HG03039 (cell line): ENCODE data around the gene RHO.
"Not testable (repeated sequence)": the region's sequence is repeated elsewhere in the genome, so short reads cannot be mapped to it uniquely, and the experiment has no call there.

Experiments used
- ATAC-seq: cut with Tn5 transposase; IDR thresholded peaks from one replicate; pipeline ENCODE4 v1.9.1; 2021; ENCODE audit warnings: mild to moderate bottlenecking, moderate library complexity; ENCODE audit not compliant: unreplicated experiment

Gene RHO

GRCh38 chr3:129542747-129543146, 14.3 kb downstream of the RHO start:
- no peak for ATAC-seq

DNA sequence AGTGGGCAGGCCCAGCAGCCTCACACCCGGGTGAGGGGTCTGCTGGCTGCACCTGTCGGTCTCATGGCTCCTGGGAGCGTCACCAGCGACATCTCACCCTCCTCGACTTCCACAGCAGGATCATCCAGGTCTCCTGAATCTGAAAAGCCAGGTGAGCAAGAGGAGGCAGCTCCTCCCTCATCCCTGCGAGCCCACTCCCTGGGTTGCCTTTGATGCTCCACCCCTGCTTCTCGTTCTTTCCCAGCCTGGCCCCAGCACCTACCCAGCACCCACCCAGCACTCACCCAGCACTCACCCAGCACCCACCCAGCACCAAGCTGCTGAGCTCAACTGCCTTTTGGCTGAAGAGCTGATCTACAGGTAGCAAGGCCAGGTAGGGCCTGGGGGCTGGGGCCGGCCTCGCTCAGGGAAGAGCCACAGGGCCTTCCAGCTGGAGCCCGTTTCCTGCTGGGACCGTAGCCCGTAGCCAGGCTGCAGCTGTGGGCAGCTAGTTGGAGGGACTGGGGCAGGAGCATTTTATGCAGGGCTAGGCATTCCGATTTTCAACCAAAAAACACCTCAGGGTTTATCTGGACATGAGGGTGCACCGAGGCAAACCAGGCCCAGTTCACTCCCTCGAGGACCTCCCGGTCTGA, 14.8 kb downstream of the RHO start, which contains the start of gene H1-8:
H1-8 (plus strand) TSS at position 20 of the 635 bp plus-strand sequence; CDS start at position 64, 44 bp downstream.
- ATAC-seq, result no peak

DNA sequence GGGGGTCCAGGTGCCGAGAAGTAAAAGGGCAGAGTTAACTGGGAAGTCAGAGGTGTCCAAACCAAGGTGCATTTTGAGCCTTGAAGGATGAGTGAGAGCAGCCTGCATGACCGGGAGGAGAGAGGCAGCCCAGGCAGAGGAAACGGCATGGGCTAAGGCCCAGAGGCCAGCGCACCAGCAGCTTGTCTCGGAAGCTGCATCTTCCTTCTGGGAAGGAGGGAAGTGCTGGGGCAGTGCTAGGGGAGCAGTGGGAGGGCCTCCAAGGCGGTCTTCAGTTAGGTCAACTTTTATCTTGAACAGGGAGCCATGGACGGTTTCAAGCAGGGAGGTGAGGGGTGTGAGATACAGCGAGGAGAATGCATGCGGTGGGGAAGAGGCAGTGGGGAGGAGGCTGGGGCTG, 15.6 kb downstream of the RHO start:
- ATAC-seq, result no peak

DNA sequence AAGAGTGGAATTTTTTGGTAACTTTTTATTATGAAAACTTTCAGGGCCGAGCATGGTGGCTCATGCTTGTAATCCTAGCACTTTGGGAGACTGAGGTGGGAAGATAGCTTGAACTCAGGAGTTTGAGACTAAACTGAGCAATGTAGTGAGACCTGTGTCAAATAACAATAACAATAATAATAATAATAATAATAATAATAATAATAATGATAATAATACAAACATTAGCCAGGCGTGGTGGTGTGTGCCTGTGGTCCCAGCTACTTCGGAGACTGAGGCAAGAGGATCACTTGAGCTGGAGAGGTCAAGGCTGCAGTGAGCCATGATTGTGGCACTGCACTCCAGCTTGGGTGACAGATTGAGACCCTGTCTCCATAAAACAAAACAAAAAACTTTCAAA, 17.5 kb downstream of the RHO start:
- ATAC-seq, result not testable (repeated sequence)

- ATAC-seq, result no peak
Observed at GRCh38 chr3:129547241-129547640, 18.8 kb downstream of the RHO start.

DNA sequence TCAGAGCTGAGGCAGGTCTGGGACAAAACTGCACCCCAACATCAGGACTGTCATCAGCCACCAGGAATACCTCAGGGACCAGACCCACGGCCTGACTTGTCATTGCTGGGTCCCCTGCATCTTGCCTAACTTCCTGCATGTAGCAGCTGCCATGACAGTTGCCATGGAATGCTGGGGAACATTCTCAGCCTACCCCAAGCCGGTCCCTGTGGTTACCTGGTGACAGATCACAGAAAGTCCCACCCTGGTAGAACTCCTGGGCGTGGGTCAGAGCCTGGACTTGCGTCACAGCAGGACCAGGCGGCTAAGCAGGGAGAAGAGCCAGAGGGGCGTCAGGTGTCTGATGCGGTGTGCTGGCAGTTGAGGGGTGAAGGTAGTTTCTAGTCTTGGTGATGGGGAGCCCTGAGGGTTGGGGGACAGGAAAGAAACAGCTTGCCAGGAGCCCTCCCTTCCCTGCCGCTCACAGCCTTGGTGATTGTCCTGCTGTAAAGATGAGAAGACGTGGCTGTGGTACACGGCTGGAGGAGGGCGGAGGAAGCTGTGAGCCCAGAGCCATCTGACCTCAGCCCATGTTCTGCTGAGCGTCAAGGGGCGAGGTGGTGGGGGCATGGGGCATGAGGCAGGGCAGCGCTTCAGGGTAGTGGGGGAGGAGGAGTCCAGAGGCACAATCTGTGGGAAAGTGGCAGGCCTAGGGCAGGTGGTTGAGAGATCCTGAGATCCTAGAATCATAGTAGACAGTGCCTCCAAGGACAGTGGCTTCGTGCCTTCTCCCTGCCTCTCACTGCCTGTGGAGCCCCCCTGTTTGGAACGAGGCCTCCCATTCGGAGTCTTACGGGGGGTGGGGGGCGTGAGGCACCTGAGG, 19.9 kb downstream of the RHO start:
- no peak for ATAC-seq

GRCh38 chr3:129549006-129549800, 20.8 kb downstream of the RHO start:
- ATAC-seq, result no peak

DNA sequence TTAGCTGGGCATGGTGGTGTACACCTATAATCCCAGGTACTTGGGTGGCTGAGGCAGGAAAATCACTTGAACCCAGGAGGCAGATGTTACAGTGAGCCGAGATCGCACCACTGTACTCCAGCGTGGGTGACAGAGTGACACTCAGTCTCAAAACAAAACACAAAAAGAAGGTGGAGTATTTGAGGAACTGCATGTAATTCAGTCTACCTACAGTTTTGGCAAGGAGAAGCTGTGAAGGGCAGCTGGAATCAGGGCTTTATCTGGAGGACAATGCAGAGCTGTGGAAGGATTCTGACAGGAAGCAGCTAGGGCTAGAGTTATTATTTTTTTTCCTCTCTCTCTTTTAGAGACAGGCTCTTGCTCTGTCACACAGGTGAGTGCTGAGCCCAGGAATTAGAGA, 21.4 kb downstream of the RHO start:
- no peak for ATAC-seq

- no peak for ATAC-seq
Observed at GRCh38 chr3:129552287-129553050, 24.0 kb downstream of the RHO start.

GRCh38 chr3:129553171-129553570, 24.7 kb downstream of the RHO start:
- ATAC-seq, result no peak

DNA sequence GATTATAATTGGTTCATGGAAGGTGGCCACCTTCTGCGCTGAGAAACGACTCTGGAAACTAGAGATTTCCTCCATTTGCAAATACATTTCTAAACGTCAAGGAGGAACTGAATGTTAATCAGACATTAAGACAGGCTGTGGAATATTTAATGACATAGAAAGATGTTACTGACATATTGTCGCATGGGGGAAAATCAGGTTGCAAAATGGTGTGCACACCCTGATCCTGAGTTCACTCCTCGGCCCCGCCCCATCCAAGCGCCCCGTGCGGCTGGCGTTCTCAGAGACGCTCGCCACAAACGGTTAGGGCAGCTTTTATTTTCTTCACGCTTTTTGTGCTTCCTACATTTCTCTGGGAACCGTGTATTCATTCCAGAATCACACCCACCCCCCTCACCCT, 25.3 kb downstream of the RHO start:
- ATAC-seq, result no peak

DNA sequence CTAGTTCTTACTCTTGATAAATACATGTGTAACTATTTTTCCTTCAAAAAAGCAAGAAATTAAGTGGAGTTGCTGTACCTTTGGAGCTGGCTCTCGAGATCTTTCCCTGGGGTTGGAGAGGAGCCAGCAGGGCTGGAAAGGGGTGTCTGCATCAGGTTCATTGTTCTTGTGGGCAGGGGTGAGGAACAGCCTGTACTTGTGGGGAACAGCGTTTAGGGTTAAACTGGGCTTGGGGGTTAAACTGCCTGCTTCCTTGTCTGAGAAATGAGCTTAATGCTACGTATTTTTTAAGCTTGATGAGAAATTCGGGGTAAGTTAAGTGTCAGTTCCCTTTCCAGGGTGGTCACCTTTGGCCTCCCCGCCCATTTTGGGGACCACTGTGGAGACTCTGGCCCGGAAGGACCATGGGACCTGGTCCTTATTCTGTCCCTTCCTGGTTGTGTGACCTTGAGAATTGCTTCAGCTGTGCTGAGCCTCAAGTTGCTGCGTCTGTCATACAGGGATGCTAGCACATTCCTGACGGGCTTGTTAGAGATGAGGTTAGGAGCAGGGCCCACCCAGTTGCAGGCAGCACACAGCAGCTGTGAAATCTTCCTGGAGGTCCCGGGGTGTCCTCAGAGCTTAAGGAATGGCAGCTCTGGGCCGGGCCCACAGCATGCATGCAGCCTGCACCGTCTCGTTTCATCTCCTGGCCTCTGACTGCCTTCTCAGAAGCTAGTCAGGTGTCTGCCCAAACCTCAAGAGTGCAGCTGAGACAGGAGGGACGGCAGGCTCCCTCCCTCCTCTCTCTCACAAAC, 26.1 kb downstream of the RHO start:
- no peak for ATAC-seq

DNA sequence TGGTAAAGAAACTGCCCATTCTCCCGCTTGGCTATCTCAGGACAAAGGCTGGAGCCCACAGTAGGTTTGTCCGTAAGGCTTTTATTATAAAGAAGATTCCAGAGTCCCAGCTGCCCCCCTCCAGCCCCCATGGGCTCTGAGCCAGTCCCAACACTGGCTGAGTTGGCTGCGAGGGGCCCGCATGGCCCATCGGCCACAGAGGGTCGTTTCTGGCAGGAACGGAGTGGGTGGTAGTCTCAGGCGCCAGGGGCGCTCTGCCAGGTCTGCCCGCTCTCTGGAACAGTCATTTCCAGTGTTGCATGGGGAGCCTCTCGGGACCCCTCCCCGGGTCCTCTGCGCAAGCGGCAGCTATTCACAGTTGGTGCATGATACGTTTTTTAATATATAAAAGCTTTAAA, 26.7 kb downstream of the RHO start:
- no peak for ATAC-seq

DNA sequence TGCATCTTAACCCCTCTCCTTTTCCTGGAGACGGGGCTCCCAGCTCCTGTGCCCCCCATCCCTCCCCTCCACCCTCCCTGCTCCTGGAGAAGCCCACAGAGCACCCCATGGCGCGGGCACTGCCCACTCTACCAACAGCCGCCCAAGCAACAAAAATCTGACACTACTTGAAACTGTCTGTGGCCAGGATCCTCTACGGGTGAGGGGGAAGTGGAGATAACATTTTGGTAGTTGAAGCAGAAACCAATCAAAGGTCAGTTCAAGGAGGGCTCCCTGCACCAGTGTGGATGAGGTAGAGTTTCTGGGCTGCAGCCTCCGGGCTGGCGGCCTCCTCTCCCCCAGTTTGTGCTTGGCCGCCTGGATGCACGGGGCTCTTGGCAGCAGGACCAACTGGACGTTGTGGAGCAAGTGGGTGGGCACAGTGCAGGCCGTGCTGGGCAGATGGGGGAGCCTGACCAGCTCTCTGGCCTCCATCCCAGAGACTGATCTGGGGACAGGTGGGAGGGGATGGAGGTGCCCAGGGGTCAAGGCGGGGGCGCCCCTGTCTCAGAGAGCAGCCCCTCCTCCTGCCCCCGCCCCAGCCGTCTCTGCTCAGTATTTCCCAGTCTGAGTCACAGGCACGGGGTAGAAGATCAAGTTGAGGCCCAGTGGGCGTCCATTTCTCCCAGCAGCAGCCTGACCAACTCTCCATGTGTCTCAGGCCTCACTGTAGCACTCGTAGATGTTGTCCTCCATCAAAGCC, 27.3 kb downstream of the RHO start:
- ATAC-seq, result no peak

- ATAC-seq, result no peak
Observed at GRCh38 chr3:129556358-129556695, 27.9 kb downstream of the RHO start.

- ATAC-seq, result no peak
Observed at GRCh38 chr3:129556890-129557547, 28.6 kb downstream of the RHO start.

DNA sequence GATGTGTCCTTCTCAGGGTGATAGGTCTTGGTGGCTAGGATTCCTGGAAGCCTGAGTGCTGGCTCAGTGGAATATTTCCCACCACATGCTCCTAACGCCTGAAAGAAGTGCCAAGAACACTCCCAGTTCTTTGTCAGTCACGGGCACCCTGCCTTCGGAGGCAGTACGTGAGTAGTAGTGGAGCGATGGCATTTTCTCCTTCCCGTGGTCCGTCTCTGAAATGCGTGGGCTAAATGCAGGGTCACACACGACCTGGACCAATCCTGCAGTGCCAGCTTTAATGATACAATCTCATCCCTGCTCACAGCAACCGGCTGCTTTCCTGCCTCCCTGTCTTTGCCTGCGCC, 29.1 kb downstream of the RHO start:
- ATAC-seq, result no peak

DNA sequence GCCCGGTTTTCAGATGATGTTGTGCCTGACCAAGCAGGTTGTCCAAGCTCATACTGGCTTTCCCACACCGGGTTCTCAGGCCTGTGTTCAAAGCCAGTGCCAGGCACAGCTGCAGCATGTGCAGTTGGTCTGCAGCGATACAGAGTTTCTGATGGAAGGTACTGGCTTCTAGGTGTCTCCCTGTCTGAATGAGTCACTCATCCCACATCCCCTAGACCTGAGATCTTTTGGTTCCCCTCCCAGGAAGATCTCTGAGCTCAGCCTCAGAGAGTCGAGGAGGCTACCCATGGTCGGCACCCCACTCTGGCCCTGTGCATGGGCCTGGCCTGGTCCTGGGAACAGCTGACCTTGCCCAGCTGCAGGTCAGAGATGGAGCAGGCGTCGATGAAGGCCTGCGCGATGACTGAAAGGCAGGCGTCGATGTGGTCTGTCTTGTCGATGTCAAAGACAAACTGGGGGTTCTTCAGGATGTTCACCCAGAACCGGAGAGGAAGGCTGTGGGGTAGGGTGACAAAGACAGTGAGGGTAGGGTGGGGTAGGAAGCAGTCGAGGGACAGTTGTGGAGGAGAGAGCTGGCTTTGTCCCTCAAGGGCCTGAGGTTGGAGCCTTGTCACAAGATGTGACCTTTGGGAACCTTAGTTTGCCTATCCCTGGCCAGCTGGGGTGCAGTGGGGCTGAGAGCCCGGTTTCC, 29.8 kb downstream of the RHO start:
- ATAC-seq, result no peak
